IMR-90 (cell line): ENCODE data around the gene SSNA1. TPM values are rescaled to one million over a fixed set of nuclear protein-coding genes. Genes with fewer than 3 reads are reported as not detected.

Experiments
- ATAC-seq: fragments of 200-7000 bp; cut with Tn5 transposase; 2 replicates; pipeline ENCODE4 v1.9.1; 2020; ENCODE audit warnings: low read depth, mild to moderate bottlenecking, moderate library complexity
- BruUV-seq: library from RNA; stranded (reverse); fragments of 400-500 nt; replicated peaks from 2 replicates; lab custom pipeline; 2021; lab: Mats Ljungman, UMichigan
- CTCF ChIA-PET: fragments of 300-600 bp; formaldehyde crosslinking; extraction: SDS; loops from one replicate; lab custom pipeline; 2021; ENCODE audit warnings: antibody characterized with exemption; lab: Yijun Ruan, JAX
- POLR2A ChIA-PET: fragments of 300-600 bp; sonication (Branson Sonifier 250); formaldehyde crosslinking; loops from one replicate; lab custom pipeline; 2022; ENCODE audit warnings: antibody characterized with exemption; ENCODE audit not compliant: unreplicated experiment; lab: Charles Lee
- DNase-seq: peaks from one replicate; pipeline ENCODE4 v3.0.0; 2013
- H2AFZ ChIP-seq: replicated peaks from 2 replicates; pipeline ENCODE3; 2013; ENCODE audit warnings: low read length, mild to moderate bottlenecking; ENCODE audit not compliant: poor library complexity
- H2AK5ac ChIP-seq: 2 replicates; pipeline ENCODE4 v1.6.1; 2013; ENCODE audit warnings: low read depth, low read length, inconsistent platforms
- H2AK9ac ChIP-seq: replicated peaks from 2 replicates; pipeline ENCODE3; 2013; ENCODE audit warnings: mild to moderate bottlenecking, low read depth, low read length, moderate library complexity; ENCODE audit not compliant: poor library complexity
- H2BK120ac ChIP-seq: 2 replicates; pipeline ENCODE4 v1.6.1; 2013; ENCODE audit warnings: low read depth, low read length, inconsistent platforms
- H2BK15ac ChIP-seq: 3 replicates; pipeline ENCODE4 v1.6.1; 2013; ENCODE audit warnings: low read depth, low read length, inconsistent platforms
- H2BK20ac ChIP-seq: 2 replicates; pipeline ENCODE4 v1.6.1; 2013; ENCODE audit warnings: low read depth, mild to moderate bottlenecking, inconsistent platforms, low read length, moderate library complexity
- H2BK5ac ChIP-seq: 2 replicates; pipeline ENCODE4 v1.6.1; 2013; ENCODE audit warnings: mild to moderate bottlenecking, low read depth, low read length, inconsistent platforms; ENCODE audit not compliant: poor library complexity, severe bottlenecking
- H3K14ac ChIP-seq: replicated peaks from 2 replicates; pipeline ENCODE4 v1.6.1; 2013; ENCODE audit warnings: low read depth, low read length, inconsistent platforms
- H3K18ac ChIP-seq: 2 replicates; pipeline ENCODE4 v1.6.1; 2013; ENCODE audit warnings: low read depth, low read length, control low read depth
- H3K23ac ChIP-seq: 2 replicates; pipeline ENCODE4 v1.6.1; 2013; ENCODE audit warnings: low read depth, low read length, inconsistent platforms
- H3K27ac ChIP-seq: 2 replicates; pipeline ENCODE4 v1.5.1; 2013; ENCODE audit warnings: mild to moderate bottlenecking, control low read depth, low read length; ENCODE audit not compliant: insufficient read depth
- H3K27me3 ChIP-seq: 2 replicates; pipeline ENCODE4 v1.6.1; 2013; ENCODE audit warnings: low read length; ENCODE audit not compliant: control insufficient read depth, insufficient read depth
- H3K36me3 ChIP-seq: 2 replicates; pipeline ENCODE4 v1.6.1; 2013; ENCODE audit warnings: low read length, mixed read lengths; ENCODE audit not compliant: control insufficient read depth, insufficient read depth
- H3K4ac ChIP-seq: 2 replicates; pipeline ENCODE4 v1.6.1; 2013; ENCODE audit warnings: low read depth, low read length, inconsistent platforms
- H3K4me1 ChIP-seq: 2 replicates; pipeline ENCODE4 v1.6.1; 2013; ENCODE audit warnings: low read length, mixed read lengths; ENCODE audit not compliant: control insufficient read depth, insufficient read depth
- H3K4me2 ChIP-seq: 2 replicates; pipeline ENCODE4 v1.6.1; 2013; ENCODE audit warnings: low read depth, mild to moderate bottlenecking, control low read depth, low read length, moderate library complexity
- H3K4me3 ChIP-seq: 2 replicates; pipeline ENCODE4 v1.5.1; 2013; ENCODE audit warnings: low read depth, mild to moderate bottlenecking, control low read depth, low read length, moderate library complexity; ENCODE audit not compliant: insufficient read depth
- H3K56ac ChIP-seq: 2 replicates; pipeline ENCODE4 v1.6.1; 2013; ENCODE audit warnings: low read length, inconsistent platforms; ENCODE audit not compliant: insufficient read depth; ENCODE audit errors: extremely low read depth
- H3K79me1 ChIP-seq, 2 experiments: 2 replicates each; pipeline ENCODE4 v1.6.1; 2013; ENCODE audit warnings: low read length in 2 of 2, inconsistent platforms in 1 of 2, low read depth in 1 of 2
- H3K9ac ChIP-seq: 2 replicates; pipeline ENCODE4 v1.6.1; 2013; ENCODE audit warnings: low read depth, low read length, control low read depth
- H3K9me1 ChIP-seq: 2 replicates; pipeline ENCODE4 v1.6.1; 2013; ENCODE audit warnings: low read length, inconsistent platforms; ENCODE audit not compliant: insufficient read depth
- H3K9me3 ChIP-seq: 2 replicates; pipeline ENCODE4 v1.6.1; 2013; ENCODE audit warnings: low read length; ENCODE audit not compliant: control insufficient read depth, insufficient read depth
- H4K20me1 ChIP-seq: 2 replicates; pipeline ENCODE4 v1.6.1; 2013; ENCODE audit warnings: low read length, inconsistent platforms; ENCODE audit not compliant: insufficient read depth
- H4K5ac ChIP-seq: 2 replicates; pipeline ENCODE4 v1.6.1; 2013; ENCODE audit warnings: mild to moderate bottlenecking, low read depth, low read length, control low read depth
- H4K8ac ChIP-seq, 2 experiments: 2 replicates each; pipeline ENCODE4 v1.6.1; 2013; ENCODE audit warnings: low read depth in 2 of 2, low read length in 2 of 2, control low read depth in 1 of 2, inconsistent platforms in 1 of 2
- H4K91ac ChIP-seq: 2 replicates; pipeline ENCODE4 v1.6.1; 2013; ENCODE audit warnings: low read depth, low read length, inconsistent platforms; ENCODE audit not compliant: insufficient read depth
- MXI1 ChIP-seq: IDR thresholded peaks from 2 replicates; pipeline ENCODE4 v1.6.1; 2012; ENCODE audit warnings: low read depth, mild to moderate bottlenecking, low read length, moderate library complexity, borderline replicate concordance
- NFE2L2 ChIP-seq: fragments of 150-350 bp; IDR thresholded peaks from 2 replicates; pipeline ENCODE4 v1.6.1; 2016; ENCODE audit warnings: low read depth, mild to moderate bottlenecking, low read length
- SMC3 ChIP-seq: fragments of 150-350 bp; IDR thresholded peaks from 2 replicates; pipeline ENCODE4 v1.6.1; 2016; ENCODE audit warnings: low read depth, mild to moderate bottlenecking, antibody characterized with exemption, low read length, moderate library complexity
- WGBS, 2 experiments: methylation state at CpG; one replicate each; pipeline versions ENCODE4 v1.1.5 to v1.1.7; 2013; ENCODE audit warnings: missing lambda C conversion rate in 2 of 2; ENCODE audit not compliant: insufficient read length in 1 of 2; ENCODE audit errors: extremely low coverage in 2 of 2; 5-methylcytosine and 5-hydroxymethylcytosine counted together
- dilution Hi-C: fragments of 300-500 bp; cut with HindIII; formaldehyde crosslinking; loops from one replicate; pipeline ENCODE4 v1.14.3; 2018; ENCODE audit warnings: low sequenced_read_pairs; ENCODE audit not compliant: unreplicated experiment
- in situ Hi-C: fragments of 300-500 bp; cut with MboI; formaldehyde crosslinking; loops from 3 replicates; pipeline ENCODE4 v1.14.3; 2019; ENCODE audit warnings: low sequenced_read_pairs, inconsistent platforms, mixed read lengths
- intact Hi-C: fragments of 100-400 bp; cut with micrococcal nuclease; formaldehyde crosslinking; loops from 2 replicates; pipeline ENCODE4 v1.10.0; 2022
- polyA plus RNA-seq, 3 experiments: library from polyadenylated mRNA; depleted of rRNA; stranded (reverse); fragments of >200 nt; gene quantifications; 2 replicates each; pipeline ENCODE4 v1.2.3, GENCODE V29; 2012; ENCODE audit warnings: low replicate concordance in 1 of 3
- total RNA-seq: library from RNA; depleted of rRNA; stranded (reverse); fragments of >200 nt; gene quantifications from 2 replicates; pipeline ENCODE4 v1.2.3, GENCODE V29; 2012
- TF ChIP-seq, protein P1 (sequence below): fragments of 150-350 bp; IDR thresholded peaks from 2 replicates; pipeline ENCODE4 v1.6.1; 2016; ENCODE audit warnings: low read depth, mild to moderate bottlenecking, low read length, moderate library complexity, borderline replicate concordance

Gene SSNA1
- total and polyA plus RNA-seq, 2 of the 4 experiments (the other 2 are of a cell fraction) = 55.7 to 86.7 TPM

DNA sequence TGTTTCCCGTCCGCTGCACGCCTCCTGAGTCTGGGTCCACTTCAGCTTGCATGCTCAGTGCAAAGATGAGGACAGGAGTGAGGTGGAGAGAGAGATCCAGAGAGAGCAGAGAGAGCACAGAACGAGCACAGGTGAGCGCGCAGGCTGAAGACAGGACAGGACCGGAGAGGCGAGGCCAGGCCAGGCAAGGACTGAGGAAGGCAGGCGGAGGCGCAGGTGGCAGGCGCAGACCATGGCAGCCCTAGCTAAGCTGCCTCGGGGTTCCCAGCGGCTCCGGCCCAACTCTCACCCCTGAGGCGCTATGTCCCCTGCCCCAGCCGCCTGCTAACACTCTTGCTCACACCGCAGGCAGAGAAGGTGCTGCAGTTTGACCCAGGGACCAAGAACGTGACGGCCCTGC lies 39.8 kb upstream of the SSNA1 start:
- Histone ChIP-seq H3K79me1 (no peaks in the 10 kb centered on the region), H3K36me3 (no peaks in the 10 kb centered on the region)

More for the DNA sequence above, 39.8 kb upstream of the SSNA1 start:
- no peak overlapping the region for H3K23ac ChIP-seq
- H3K14ac ChIP-seq = no peak overlapping the region
- no peak overlapping the region for H2BK20ac ChIP-seq
- H2BK5ac ChIP-seq = no peak overlapping the region
- DNase-seq = no peak
- no peak overlapping the region for H3K27ac ChIP-seq
- TF ChIP-seq MXI1 (no peak), NFE2L2 (no peak), SMC3 (no peak)
- TF ChIP-seq, protein P1, sequence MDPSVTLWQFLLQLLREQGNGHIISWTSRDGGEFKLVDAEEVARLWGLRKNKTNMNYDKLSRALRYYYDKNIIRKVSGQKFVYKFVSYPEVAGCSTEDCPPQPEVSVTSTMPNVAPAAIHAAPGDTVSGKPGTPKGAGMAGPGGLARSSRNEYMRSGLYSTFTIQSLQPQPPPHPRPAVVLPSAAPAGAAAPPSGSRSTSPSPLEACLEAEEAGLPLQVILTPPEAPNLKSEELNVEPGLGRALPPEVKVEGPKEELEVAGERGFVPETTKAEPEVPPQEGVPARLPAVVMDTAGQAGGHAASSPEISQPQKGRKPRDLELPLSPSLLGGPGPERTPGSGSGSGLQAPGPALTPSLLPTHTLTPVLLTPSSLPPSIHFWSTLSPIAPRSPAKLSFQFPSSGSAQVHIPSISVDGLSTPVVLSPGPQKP = no peak
- no peak for ATAC-seq
- no peak overlapping the region for H4K8ac ChIP-seq
- dilution Hi-C loops = no loop called here
- no peak overlapping the region for H3K4me2 ChIP-seq
- BruUV-seq = no TSS peak
- H3K27me3 ChIP-seq = peaks cover 11% of the 10 kb centered on the region
- H4K20me1 ChIP-seq = no peaks in the 10 kb centered on the region
- in situ Hi-C loops = no loop called here
- H4K5ac ChIP-seq = no peak overlapping the region
- ChIA-PET CTCF (no interaction called here), POLR2A (no interaction called here)
- no peak overlapping the region for H3K4ac ChIP-seq
- no peaks in the 10 kb centered on the region for H3K9me3 ChIP-seq
- H3K9ac ChIP-seq = no peak overlapping the region
- no peak overlapping the region for H2AK5ac ChIP-seq
- H3K18ac ChIP-seq = no peak overlapping the region
- no peak overlapping the region for H3K4me3 ChIP-seq
- H3K9me1 ChIP-seq = peaks cover 12% of the 10 kb centered on the region
- no peaks in the 10 kb centered on the region for H3K4me1 ChIP-seq
- 81% methylated on average over 12 of the region's 19 CpGs; no CpG with 5 or more reads in 1 of the 2 experiments for WGBS, 2 experiments
- no peak overlapping the region for H2AK9ac ChIP-seq
- H2AFZ ChIP-seq = no peak overlapping the region
- no peak overlapping the region for H2BK120ac ChIP-seq
- H4K91ac ChIP-seq = no peak overlapping the region
- H2BK15ac ChIP-seq = no peak overlapping the region
- no peak overlapping the region for H3K56ac ChIP-seq
- intact Hi-C loops = no loop called here
